Islet precursor cell (in vitro differentiated cells): ENCODE results near the gene OR4D9.
"Not testable (repeated sequence)": the region's sequence is repeated elsewhere in the genome, so short reads cannot be mapped to it uniquely, and the experiment has no call there.

Experiments used
- DNase-seq: peaks from one replicate; pipeline ENCODE4 v3.0.0-alpha.2; 2018

OR4D9 gene

DNA sequence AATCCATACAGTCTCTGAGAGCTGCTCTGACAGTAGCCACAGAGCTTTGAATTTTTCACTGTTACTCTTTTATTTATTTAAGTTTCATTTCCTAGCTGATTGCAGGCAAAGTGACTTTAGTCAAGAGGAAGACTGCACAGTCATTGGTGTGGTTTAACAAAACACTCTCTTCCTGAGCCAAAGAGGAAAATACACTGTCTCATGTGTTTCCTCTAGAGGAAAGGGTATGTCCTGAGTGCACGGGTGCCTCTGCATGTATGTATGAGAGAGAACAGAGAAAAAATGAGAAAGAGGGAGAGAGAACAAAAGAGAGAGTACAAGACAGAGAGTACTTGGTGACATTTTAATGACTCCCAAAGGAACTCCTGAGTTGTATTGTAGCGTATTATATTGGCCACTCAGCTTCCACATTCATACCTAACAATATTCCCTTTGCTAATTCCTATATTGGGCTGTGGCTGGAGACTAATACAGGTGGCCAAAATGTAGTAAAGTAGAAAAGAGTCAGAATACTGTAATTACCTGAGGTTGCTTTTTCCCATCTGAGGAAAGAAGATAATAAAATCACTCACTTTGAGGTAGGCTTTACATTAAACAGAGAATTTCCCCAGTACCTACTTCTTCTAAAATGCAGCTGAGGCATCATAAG lies at the start of gene OR4D9:
Gene OR4D9 (plus strand): TSS at position 599 of the 649 bp plus-strand sequence. CDS start 3,374 bp downstream, outside the sequence.
- no peak for DNase-seq

DNA sequence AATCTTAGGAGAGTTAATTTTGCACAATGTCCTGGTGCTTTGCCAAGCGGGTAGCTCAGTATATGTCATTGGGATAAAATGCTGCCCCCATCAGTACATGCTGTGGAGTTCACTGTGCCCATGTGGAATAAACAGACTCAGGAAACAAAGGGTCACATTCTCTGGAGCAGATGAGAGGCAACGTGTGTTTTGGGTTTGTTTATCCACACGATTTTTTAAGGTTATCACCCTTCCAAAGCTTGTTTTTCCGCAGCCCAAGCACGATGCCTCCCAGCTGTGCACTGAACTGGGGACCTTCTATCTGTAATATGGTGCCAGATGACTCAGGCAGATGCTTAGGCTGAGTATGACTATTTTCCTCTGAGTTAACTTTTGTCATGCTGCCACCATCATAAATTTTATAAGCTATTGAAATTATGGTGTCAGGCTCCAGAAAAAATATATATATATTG lies 48.1 kb upstream of the OR4D9 start:
- no peak for DNase-seq

GRCh38 chr11:59473015-59473414 lies 38.3 kb upstream of the OR4D9 start, which contains the start of gene OR4D10:
Gene OR4D10, plus strand, starts transcription at chr11:59473315. Its CDS starts 4,115 bp downstream, at chr11:59477430.
- DNase-seq: no peak

GRCh38 chr11:59475176-59475575 lies 36.2 kb upstream of the OR4D9 start:
- no peak for DNase-seq

DNA sequence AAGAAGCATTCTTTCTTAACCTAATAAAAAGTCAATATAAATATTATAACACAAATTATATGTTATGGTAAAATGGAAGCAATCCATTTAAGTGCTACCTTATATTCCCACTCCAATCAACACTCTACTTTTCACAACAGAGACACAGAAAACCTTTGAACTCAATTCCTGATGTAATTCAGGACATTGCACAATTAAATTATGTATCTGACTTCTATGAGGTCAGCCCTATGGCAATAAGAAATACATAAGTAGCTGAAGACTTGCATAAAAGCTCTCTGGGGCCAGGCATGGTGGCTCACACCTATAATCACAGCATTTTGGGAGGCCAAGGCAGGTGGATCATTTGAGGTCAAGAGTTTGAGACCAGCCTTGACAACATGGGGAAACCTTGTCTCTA lies 31.4 kb upstream of the OR4D9 start:
- no peak for DNase-seq

DNA sequence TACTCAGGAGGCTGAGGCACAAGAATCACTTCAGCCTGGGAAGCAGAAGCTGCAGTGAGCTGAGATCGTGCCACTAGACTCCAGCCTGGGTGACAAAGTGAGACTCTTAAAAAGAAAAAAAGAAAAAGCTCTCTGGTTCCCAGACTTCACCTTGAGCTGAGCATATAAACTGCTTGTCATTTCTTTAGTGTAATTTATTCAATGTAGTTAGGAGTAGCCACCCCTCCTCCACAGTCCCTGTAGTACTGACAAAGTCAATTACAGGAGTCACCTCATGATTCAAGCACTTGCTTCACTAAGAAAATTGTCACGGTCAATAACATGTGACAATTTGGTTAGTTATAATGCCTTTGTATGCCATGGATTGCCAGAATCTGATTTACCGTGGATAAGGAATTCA lies 31.0 kb upstream of the OR4D9 start:
- no peak for DNase-seq

DNA sequence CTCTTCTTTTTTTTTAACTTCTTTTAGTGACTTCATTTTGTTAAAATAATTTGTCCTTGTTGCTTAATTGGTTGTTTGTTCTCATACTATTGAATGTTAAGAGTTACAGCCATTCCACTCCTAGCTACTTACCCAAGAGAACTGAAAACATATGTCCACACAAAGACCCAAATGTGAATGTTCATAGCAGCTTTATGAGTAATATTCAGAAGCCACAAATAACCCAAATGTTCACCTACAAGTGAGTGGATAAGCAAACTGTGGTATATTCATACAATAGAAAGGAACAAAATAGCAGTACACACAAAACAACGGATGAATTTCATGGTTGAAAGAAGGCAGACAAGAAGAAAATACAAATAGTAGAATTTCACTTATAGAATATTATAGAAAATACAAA lies 9.4 kb upstream of the OR4D9 start:
- DNase-seq: no peak

DNA sequence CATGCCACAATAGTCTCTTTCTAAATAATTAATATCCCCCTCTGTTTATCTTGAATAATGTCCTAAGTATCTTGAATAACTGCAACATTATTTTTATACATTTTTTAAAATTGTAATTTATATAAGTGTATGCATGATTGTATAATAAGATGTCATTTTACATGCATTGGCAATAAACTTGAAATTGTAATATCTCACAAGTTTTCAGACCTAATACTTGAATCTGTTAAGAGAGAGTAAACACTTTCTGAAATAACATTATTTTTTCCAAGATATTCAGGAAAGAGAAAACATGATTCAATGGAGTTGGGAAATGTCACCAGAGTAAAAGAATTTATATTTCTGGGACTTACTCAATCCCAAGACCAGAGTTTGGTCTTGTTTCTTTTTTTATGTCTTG lies 8.1 kb upstream of the OR4D9 start, which contains the start of gene OR4D11:
Gene OR4D11 (plus strand): TSS at position 301 of the 400 bp plus-strand sequence. CDS start 0 bp downstream, at position 301.
- DNase-seq: no peak

GRCh38 chr11:59511675-59512074 lies 336 bp downstream of the OR4D9 start:
- DNase-seq: no peak

- DNase-seq: not testable (repeated sequence)
These were observed 8.8 kb downstream of the OR4D9 start for GRCh38 chr11:59520139-59520538.

DNA sequence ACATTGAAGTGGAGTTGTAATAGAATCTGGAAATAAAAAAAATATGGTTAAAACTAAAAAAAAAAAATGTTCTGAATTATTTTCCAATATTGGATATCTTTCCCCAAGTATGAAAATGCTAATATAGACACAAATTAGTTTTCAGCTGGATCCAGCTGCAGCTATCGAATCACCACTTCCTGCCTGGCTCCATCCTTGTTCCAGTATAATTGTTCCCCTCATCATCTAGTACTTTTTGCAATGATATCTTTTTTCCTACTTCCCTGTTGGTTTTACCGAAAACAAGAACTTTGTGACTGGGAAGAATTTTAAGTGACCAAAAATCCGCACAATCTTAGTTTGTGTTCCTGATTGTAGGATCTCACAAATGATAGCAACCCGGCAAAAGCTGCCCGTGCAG lies 9.4 kb downstream of the OR4D9 start:
- DNase-seq: no peak

- no peak for DNase-seq
These were observed 12.2 kb downstream of the OR4D9 start for GRCh38 chr11:59523541-59523940.

DNA sequence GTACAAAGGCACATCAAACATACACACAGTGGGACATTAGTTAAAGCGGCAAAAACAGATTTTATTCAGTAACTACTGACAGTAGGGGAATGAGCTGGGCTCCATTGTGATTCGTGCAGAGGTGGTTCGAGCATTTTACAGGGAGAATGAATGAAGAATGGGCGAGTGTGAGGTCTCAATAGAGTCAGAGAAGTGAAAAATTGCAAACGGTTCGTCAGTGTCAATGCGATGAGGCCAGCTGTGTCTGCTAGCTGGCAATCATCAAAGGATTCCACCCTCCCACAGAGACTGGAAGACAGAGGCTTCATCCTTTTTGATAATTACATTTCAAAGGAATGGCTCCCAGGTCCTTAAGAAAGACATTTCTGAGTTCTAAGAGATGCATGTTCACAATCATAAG lies 17.4 kb downstream of the OR4D9 start:
- no peak for DNase-seq

DNA sequence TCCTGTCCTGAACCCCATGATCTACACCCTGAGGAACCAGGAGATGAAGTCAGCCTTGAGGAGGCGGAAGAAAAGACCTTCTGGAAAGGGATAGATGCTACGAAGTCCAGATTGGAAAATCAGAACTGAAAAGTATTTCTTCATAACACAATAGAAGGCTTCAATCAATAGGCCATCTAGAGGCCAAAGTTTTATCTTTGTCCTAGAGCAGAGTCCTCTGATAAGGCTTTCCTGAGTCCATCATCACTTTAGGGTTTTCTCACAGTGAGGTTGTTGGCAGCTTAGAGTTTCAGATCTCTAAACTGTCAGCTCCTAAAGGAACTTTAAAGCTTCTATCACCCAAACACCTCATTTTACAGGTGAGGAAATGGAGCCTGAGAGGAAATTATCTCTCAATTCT lies 21.3 kb downstream of the OR4D9 start:
- DNase-seq: no peak

GRCh38 chr11:59534676-59535075 lies 23.3 kb downstream of the OR4D9 start:
- no peak for DNase-seq

DNA sequence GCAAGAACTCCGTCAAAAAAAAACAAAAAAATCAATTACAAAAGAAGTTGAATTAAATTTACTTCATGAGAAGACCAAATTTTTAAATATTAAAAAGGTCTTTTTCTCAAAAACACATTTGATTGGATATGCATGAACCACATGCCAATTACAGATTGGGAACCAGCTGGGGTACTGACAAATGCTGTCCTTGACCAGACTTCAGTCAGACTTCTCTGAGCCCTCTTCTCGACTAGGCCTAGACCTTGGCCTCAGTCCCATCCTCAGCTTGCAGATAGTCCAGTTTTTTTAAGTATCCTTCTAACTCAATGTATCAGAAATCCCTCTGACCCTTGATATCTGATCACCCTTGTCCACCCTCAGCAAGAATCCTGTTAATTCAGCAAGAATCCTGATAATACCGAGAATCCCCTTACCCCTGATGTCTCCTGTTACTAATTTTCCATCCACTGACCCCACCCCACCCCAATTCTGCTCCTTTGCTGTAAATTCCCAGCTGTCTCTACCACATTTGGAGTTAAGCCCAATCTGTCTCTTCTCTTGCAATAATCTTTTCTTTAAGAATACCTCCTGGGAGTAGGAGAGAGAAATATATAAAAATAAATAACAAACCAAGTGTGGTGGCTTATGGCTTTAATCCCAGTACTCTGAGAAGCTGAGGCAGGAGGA lies 30.9 kb downstream of the OR4D9 start:
- peak; percentile 17 for DNase-seq

GRCh38 chr11:59543713-59544112 lies 32.4 kb downstream of the OR4D9 start:
- DNase-seq: not testable (repeated sequence)

DNA sequence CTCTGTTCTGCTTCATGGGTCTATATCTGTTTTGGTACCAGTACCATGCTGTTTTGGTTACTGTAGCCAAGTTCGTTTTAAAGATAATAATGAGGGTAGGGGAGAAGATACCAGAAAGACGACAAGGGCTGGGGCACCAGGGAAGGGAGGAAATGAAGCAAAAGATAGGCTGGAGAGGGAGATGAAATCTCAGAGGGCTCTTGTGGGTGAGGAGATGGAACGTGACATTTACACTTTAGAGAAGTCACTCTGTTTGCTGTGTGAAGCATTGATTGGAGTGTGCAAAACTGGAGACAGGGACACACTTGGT lies 33.5 kb downstream of the OR4D9 start:
- DNase-seq: no peak

DNA sequence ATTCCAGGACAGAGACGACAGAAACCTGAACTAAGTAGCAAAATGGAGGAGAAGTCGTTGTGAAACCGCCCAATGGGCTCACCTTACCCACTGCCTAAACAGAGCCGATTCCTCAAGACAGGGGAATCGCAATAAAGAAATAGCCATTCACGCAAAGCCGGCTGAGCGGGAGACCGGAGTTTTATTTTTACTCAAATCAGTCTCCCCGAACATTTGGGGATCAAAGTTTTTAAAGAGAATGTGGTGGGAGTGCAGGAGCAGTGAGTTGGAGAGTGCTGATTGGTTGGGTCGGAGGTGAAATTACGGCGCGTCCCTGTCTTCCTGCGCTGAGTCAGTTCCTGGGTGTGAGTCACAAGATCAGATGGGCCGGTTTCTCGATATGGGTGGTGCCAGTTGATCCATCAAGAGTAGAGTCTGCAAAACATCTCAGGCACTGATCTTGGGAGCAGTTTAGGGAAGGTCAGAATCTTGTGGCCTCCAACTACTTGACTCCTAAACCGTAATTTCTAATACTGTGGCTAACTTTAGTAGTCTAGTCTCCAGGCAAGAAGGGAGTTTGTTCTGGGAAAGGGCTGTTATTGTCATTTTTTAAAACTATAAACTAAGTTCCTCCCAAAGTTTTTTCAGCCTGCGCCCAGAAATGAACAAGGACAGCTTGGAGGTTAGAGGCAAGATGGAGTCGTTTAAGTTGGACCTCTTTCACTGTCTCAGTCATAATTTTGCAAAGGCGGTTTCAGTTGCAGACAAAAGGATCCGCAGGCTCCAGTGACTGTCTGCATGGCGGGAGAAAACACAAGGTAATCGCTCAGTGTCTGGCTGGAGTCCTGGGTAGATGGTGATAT lies 34.1 kb downstream of the OR4D9 start:
- no peak for DNase-seq

DNA sequence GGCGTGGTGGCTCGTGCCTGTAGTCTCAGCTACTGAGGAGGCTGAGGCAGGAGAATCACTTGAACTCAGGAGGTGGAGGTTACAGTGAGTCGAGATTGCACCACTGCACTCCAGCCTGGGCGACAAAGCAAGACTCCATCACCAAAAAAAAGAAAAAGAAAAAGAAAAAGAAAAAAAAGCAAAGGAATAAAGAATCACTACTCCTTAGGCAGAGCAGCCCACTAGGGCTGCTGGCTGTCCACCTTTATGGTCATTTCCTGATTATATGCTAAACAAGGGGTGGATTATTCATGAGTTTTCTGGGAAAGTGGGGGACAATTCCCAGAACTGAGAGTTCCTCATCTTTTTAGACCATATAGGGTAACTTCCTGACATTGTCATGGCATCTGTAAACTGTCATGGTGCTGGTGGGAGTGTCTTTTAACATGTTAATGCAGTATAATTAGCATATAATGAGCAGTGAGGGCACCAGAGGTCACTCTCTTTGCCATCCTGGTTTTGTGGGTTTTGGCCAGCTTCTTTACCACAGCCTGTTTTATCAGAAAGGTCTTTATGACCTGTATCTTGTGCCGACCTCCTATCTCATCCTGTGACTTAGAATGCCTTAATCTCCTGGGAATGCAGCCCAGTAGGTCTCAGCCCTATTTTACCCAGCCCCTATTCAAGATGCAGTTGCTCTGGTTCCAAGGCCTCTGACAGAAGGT lies 36.4 kb downstream of the OR4D9 start:
- DNase-seq: not testable (repeated sequence)

DNA sequence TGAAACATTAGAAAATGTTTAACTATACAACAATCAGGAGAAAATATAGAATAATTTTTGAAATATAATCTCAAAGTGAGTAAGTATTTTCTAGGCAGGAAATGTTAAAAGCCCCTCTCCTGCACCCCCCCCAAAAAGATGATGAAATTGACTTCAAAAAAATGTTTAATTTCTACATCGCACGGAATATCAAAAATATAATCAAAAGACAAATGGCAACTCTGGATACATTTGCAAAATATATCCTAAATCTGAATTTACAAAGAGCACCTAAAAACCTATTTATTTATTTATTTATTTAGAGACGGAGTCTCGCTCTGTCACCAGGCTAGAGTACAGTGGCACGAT lies 36.9 kb downstream of the OR4D9 start:
- DNase-seq: no peak

DNA sequence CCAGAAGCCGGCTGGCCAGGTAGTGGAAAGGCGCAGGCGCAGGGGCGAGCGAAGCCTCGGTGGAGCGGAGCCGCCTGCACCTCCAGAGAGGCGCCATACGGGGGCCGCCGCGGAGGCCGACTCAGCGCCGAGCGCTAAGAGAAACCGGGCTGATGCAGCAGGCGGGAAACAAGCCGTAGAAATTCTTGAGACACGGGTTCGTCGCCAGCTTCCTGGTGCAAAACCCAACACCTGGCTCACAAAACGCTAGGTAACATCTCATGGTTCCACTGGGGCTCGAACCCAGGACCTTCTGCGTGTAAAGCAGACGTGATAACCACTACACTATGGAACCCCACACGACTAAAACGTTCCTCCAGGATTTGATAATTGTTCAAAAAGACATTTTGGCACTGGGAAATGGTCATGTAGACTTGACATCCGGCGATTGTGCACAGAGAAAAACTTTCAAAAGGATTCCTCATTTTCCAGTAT lies 39.1 kb downstream of the OR4D9 start:
- peak; percentile 97 for DNase-seq
